CD4-positive, CD25-positive, alpha-beta regulatory T cell (primary cell): ENCODE results near the gene RFX2. TPM values are rescaled to one million over a fixed set of nuclear protein-coding genes. Genes with fewer than 3 reads are reported as not detected.

ENCODE experiments used
- ATAC-seq, 2 donors: fragments of 150-1000 bp; cut with Tn5 transposase; one replicate each; pipeline ENCODE4 v1.10.0; 2021; ENCODE audit warnings: low read depth in 2 of 2, moderate number of reproducible peaks in 2 of 2, moderate library complexity in 1 of 2
- DNase-seq, 3 donors: peaks; one replicate each; pipeline versions ENCODE4 v3.0.0 to v3.0.0-alpha.2; 2012 to 2022; ENCODE audit warnings: mixed read lengths in 1 of 3
- H3K27ac ChIP-seq: one replicate; pipeline ENCODE4 v1.7.0; 2013; ENCODE audit warnings: mild to moderate bottlenecking, low read length; ENCODE audit not compliant: insufficient read depth, poor library complexity, severe bottlenecking
- H3K27me3 ChIP-seq: one replicate; pipeline ENCODE4 v1.7.0; 2013; ENCODE audit warnings: low read length; ENCODE audit not compliant: control insufficient read depth, insufficient read depth
- H3K36me3 ChIP-seq: one replicate; pipeline ENCODE4 v1.7.0; 2013; ENCODE audit warnings: mild to moderate bottlenecking, low read length, moderate library complexity; ENCODE audit not compliant: control insufficient read depth, insufficient read depth
- H3K4me1 ChIP-seq: 2 replicates; pipeline ENCODE4 v1.7.0; 2013; ENCODE audit warnings: mild to moderate bottlenecking, low read length; ENCODE audit not compliant: insufficient read depth, control insufficient read depth, poor library complexity, severe bottlenecking
- H3K4me3 ChIP-seq: one replicate; pipeline ENCODE4 v1.7.0; 2013; ENCODE audit warnings: low read depth, mild to moderate bottlenecking, low read length, moderate library complexity
- H3K9me3 ChIP-seq, 2 experiments: 1 replicate in 1 of 2; 2 replicates in 1 of 2; pipeline ENCODE4 v1.7.0; 2013; ENCODE audit warnings: low read length in 2 of 2, mild to moderate bottlenecking in 1 of 2, moderate library complexity in 1 of 2; ENCODE audit not compliant: control insufficient read depth in 2 of 2
- H3K27ac Mint-ChIP-seq, 3 donors: one replicate each; pipeline ENCODE4 v1.8.0; 2020 to 2022; ENCODE audit warnings: mild to moderate bottlenecking in 3 of 3, mixed read lengths in 3 of 3, moderate library complexity in 2 of 3
- H3K27me3 Mint-ChIP-seq: one replicate; pipeline ENCODE4 v1.8.0; 2022; ENCODE audit warnings: mild to moderate bottlenecking, mixed read lengths
- H3K36me3 Mint-ChIP-seq: one replicate; pipeline ENCODE4 v1.8.0; 2020; ENCODE audit warnings: mixed read lengths
- H3K4me1 Mint-ChIP-seq, 4 donors: one replicate each; pipeline ENCODE4 v1.8.0; 2020 to 2022; ENCODE audit warnings: mixed read lengths in 4 of 4, mild to moderate bottlenecking in 1 of 4
- H3K4me3 Mint-ChIP-seq, 4 donors: one replicate each; pipeline ENCODE4 v1.8.0; 2020 to 2022; ENCODE audit warnings: mild to moderate bottlenecking in 4 of 4, mixed read lengths in 4 of 4, moderate library complexity in 3 of 4
- H3K9me3 Mint-ChIP-seq, 7 donors: one replicate each; pipeline ENCODE4 v1.8.0; 2020 to 2022; ENCODE audit warnings: mixed read lengths in 7 of 7, mild to moderate bottlenecking in 3 of 7, moderate library complexity in 2 of 7
- polyA plus RNA-seq, 4 donors: library from polyadenylated mRNA; unstranded; fragments of 300-500 nt; fragmentation: Illumina TruSeq; gene quantifications; one replicate each; pipeline ENCODE4 v1.2.3, GENCODE V29; 2021
- total RNA-seq: library from RNA; stranded (reverse); gene quantifications from one replicate; pipeline ENCODE4 v1.2.3, GENCODE V29; 2022

The RFX2 gene
- total and polyA plus RNA-seq, 5 donors from 2014 or later = 1.3 to 3.3 (median 2.3) TPM

GRCh38 chr19:6066661-6067646 is 43.3 kb downstream of the RFX2 start:
- H3K27me3 ChIP-seq = no peaks in the 10 kb centered on the region
- H3K27ac Mint-ChIP-seq = peak overlapping the region in 2 of 3 donors; percentile 12 to 39
- H3K27ac ChIP-seq = no peak overlapping the region
- H3K36me3 Mint-ChIP-seq = peaks cover 12% of the 10 kb centered on the region
- H3K9me3 ChIP-seq = no peaks in the 10 kb centered on the region
- H3K27me3 Mint-ChIP-seq = peaks cover 6% of the 10 kb centered on the region
- no peak overlapping the region for H3K4me3 ChIP-seq
- H3K9me3 Mint-ChIP-seq = peaks cover 0 to 3% (median 0%) of the 10 kb centered on the region in 7 donors
- ATAC-seq = no peak
- peaks cover 17 to 49% (median 28%) of the 10 kb centered on the region in 4 donors for H3K4me1 Mint-ChIP-seq
- H3K36me3 ChIP-seq = no peaks in the 10 kb centered on the region
- no peak overlapping the region for H3K4me3 Mint-ChIP-seq
- H3K4me1 ChIP-seq = peaks cover 19% of the 10 kb centered on the region
- DNase-seq = no peak

GRCh38 chr19:6065685-6066374 is 44.5 kb downstream of the RFX2 start:
- Histone ChIP-seq H3K36me3 (no peaks in the 10 kb centered on the region), H3K9me3 (no peaks in the 10 kb centered on the region), H3K4me1 (peaks cover 31% of the 10 kb centered on the region), H3K4me3 (no peak overlapping the region), H3K27ac (no peak overlapping the region), H3K27me3 (no peaks in the 10 kb centered on the region)
- H3K27me3 Mint-ChIP-seq = peaks cover 6% of the 10 kb centered on the region
- peaks cover 9% of the 10 kb centered on the region for H3K36me3 Mint-ChIP-seq
- H3K4me3 Mint-ChIP-seq = peak overlapping the region in 2 of 4 donors; percentile 24 to 38
- H3K9me3 Mint-ChIP-seq = peaks cover 0 to 3% (median 0%) of the 10 kb centered on the region in 7 donors
- H3K4me1 Mint-ChIP-seq = peaks cover 13 to 60% (median 38%) of the 10 kb centered on the region in 4 donors
- DNase-seq = peak in 1 of 3 donors; percentile 24
- H3K27ac Mint-ChIP-seq = peak overlapping the region in 2 of 3 donors; percentile 55 to 82
- peak; percentile 27 to 33 for ATAC-seq

- Mint-ChIP-seq H3K4me1 (peaks cover 9 to 66% (median 45%) of the 10 kb centered on the region in 4 donors), H3K27me3 (peaks cover 4% of the 10 kb centered on the region), H3K4me3 (no peak overlapping the region), H3K36me3 (peaks cover 4% of the 10 kb centered on the region), H3K9me3 (peaks cover 0 to under 1% (median 0%) of the 10 kb centered on the region in 7 donors), H3K27ac (no peak overlapping the region)
- ATAC-seq (no peak), DNase-seq (no peak)
- H3K27me3 ChIP-seq = no peaks in the 10 kb centered on the region
- no peak overlapping the region for H3K4me3 ChIP-seq
- H3K27ac ChIP-seq = no peak overlapping the region
- H3K4me1 ChIP-seq = peaks cover 43% of the 10 kb centered on the region
- H3K36me3 ChIP-seq = no peaks in the 10 kb centered on the region
- H3K9me3 ChIP-seq = no peaks in the 10 kb centered on the region
Measured at GRCh38 chr19:6064336-6065073, 45.8 kb downstream of the RFX2 start.

DNA sequence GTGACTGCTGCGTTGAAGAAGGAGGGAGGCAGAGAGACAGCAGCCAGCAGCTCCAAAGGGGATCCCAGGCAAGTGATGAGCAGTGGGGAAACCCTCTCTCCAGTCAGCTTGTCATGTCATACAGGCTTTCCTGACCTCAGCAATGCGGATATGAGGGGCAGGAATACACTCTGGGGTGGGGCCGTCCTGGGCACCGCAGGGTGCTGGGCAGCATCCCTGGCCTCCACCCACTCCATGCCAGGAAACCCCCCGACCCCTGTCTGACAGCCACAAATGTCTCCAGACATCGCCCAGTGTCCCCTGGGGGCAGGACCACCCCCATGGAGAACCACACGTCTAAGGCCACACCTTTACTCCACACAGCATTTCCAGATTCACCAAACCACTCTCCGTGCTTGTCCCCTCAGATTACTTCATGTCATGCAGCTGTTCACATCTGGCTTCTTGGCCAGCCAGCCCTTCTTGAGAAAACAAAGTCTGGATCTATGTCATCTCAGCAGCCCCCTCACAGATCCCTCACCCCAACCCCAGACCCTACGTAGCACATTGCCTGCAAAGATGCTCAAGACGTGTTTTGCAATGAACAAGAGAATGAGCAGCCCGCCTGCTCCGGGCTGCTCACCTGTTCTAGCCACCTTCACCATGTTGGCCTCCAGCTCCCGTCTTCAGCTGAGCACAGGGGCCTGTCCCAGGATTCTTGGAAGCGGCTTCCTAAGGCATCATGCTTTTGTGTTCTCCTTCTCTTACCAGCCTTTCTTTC is 46.5 kb downstream of the RFX2 start:
- no peak overlapping the region for H3K27ac ChIP-seq
- Mint-ChIP-seq H3K4me1 (peaks cover 9 to 63% (median 42%) of the 10 kb centered on the region in 4 donors), H3K4me3 (peak overlapping the region in 2 of 4 donors; percentile 38 to 85)

GRCh38 chr19:6062961-6063575 is 47.2 kb downstream of the RFX2 start:
- H3K9me3 ChIP-seq = no peaks in the 10 kb centered on the region
- no peaks in the 10 kb centered on the region for H3K36me3 ChIP-seq
- Mint-ChIP-seq H3K4me3 (no peak overlapping the region), H3K27me3 (no peaks in the 10 kb centered on the region), H3K36me3 (no peaks in the 10 kb centered on the region), H3K4me1 (peaks cover 9 to 63% (median 42%) of the 10 kb centered on the region in 4 donors), H3K27ac (peak overlapping the region in 1 of 3 donors; percentile 61), H3K9me3 (no peaks in the 10 kb centered on the region)
- no peaks in the 10 kb centered on the region for H3K27me3 ChIP-seq
- no peak overlapping the region for H3K27ac ChIP-seq
- no peak for ATAC-seq
- no peak overlapping the region for H3K4me3 ChIP-seq
- no peak for DNase-seq
- H3K4me1 ChIP-seq = peaks cover 46% of the 10 kb centered on the region

More for the DNA sequence above, 46.5 kb downstream of the RFX2 start:
- Histone ChIP-seq H3K4me1 (peaks cover 46% of the 10 kb centered on the region), H3K36me3 (no peaks in the 10 kb centered on the region), H3K9me3 (no peaks in the 10 kb centered on the region), H3K4me3 (no peak overlapping the region), H3K27me3 (no peaks in the 10 kb centered on the region)
- no peak for DNase-seq
- H3K27me3 Mint-ChIP-seq = no peaks in the 10 kb centered on the region
- no peaks in the 10 kb centered on the region for H3K36me3 Mint-ChIP-seq
- H3K9me3 Mint-ChIP-seq = no peaks in the 10 kb centered on the region
- peak overlapping the region in 1 of 3 donors; percentile 56 for H3K27ac Mint-ChIP-seq
- ATAC-seq = no peak

- H3K27ac Mint-ChIP-seq = peak overlapping the region; percentile 27 to 83 (median 67)
- Histone ChIP-seq H3K9me3 (no peaks in the 10 kb centered on the region), H3K27me3 (no peaks in the 10 kb centered on the region), H3K4me1 (peaks cover 46% of the 10 kb centered on the region), H3K27ac (no peak overlapping the region), H3K36me3 (no peaks in the 10 kb centered on the region), H3K4me3 (no peak overlapping the region)
- ATAC-seq (peak; percentile 33 to 36), DNase-seq (peak in 2 of 3 donors; percentile 35 to 67)
- H3K27me3 Mint-ChIP-seq = no peaks in the 10 kb centered on the region
- peaks cover 9 to 68% (median 45%) of the 10 kb centered on the region in 4 donors for H3K4me1 Mint-ChIP-seq
- no peaks in the 10 kb centered on the region for H3K9me3 Mint-ChIP-seq
- no peaks in the 10 kb centered on the region for H3K36me3 Mint-ChIP-seq
- peak overlapping the region; percentile 10 to 79 (median 61) for H3K4me3 Mint-ChIP-seq
Measured at GRCh38 chr19:6062274-6062673, 48.0 kb downstream of the RFX2 start.
